HG03469 (cell line): Measurements from ENCODE around the gene CAD.
"Not testable (repeated sequence)": the region's sequence is repeated elsewhere in the genome, so short reads cannot be mapped to it uniquely, and the experiment has no call there.

Experiments used
- ATAC-seq: cut with Tn5 transposase; IDR thresholded peaks from one replicate; pipeline ENCODE4 v1.9.1; 2021; ENCODE audit warnings: mild to moderate bottlenecking, moderate library complexity, moderate number of reproducible peaks; ENCODE audit not compliant: unreplicated experiment

Gene CAD

GRCh38 chr2:27251766-27252165 is 34.6 kb downstream of the CAD start:
- ATAC-seq: no peak

DNA sequence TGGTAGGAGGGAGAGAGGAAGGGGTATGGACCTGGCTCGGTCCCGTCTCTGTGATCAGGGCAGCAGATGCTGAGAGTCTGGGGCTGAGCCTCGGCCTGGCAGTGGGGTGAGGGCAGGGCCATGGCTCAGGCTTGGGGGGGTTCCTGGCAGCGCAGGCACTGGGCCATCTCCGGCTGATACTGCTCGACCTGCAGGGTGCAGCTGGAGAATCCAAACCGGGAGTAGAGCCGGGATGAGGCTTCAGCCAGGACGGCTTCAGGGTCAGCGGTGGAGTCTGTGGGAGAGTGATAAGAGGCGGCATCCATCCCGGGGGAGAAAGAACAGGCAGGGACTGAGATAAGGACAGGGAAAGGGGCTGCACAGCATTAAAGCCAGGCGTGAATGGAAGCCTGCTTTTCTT is 38.0 kb downstream of the CAD start:
- no peak for ATAC-seq

DNA sequence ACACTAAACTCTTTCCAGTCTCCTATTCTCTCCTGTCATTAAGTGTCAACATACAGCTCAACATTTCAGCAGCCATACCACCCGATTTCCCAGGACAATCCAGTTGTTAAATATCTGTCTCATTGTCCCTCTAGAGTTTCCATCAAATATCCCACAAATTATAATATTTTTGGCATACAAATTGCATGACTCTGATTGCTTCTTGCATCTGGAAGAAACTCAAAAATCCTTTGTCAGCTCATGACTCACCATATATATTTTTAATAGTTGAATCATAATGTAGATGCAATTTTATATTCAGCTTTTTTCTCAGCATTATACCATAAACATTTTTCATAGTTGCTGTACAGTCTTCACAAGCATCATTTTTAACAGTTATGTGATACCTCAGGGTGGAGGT is 38.5 kb downstream of the CAD start:
- ATAC-seq: no peak

DNA sequence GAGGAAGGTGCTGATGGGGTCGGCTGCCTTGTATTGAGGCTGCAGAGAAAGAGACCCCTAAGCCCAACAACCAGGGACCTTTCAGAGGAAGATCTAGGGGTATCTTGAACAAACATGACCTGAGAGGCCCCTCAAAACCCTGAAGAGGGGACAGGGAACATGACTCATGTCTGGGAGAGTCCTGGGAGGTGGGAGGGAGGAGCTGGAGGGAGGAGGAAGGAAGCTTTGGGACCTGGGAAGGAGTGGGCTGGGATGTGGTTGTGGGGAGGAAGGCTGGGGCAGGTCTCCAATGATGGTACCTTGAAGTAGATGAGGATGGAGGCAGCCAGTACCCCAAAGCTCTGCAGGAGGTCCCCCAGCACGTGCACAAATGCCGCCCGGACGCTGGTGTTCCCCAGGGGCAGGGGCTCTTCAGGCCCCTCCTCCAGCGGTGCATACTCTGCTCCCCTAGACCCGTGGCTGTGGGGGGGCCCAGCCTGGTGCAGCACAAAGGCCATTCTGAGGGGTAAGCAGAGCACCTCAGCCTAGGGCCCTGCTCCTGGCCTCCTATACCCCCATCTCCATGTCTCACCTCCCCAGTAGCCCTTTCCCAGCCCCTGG is 39.8 kb downstream of the CAD start:
- ATAC-seq: no peak

DNA sequence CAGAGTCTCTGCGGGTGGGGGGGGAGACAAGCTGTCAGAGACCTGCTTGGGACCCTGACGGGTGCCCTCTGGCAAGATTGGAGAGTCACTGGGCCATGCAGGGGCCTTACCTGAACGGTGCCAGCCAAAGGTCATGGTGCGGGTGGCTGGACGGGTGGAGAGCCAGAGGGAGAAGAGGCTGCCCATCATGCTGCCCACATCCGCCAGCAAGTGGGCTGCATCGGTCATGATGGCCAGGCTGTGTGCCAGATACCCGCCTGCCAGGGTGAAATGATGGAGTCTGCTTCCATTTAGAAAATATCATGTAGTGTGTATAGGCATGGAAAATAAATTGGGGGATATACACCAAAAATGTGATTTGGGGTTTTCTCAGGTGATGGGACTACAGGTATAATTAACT is 40.9 kb downstream of the CAD start:
- no peak for ATAC-seq

DNA sequence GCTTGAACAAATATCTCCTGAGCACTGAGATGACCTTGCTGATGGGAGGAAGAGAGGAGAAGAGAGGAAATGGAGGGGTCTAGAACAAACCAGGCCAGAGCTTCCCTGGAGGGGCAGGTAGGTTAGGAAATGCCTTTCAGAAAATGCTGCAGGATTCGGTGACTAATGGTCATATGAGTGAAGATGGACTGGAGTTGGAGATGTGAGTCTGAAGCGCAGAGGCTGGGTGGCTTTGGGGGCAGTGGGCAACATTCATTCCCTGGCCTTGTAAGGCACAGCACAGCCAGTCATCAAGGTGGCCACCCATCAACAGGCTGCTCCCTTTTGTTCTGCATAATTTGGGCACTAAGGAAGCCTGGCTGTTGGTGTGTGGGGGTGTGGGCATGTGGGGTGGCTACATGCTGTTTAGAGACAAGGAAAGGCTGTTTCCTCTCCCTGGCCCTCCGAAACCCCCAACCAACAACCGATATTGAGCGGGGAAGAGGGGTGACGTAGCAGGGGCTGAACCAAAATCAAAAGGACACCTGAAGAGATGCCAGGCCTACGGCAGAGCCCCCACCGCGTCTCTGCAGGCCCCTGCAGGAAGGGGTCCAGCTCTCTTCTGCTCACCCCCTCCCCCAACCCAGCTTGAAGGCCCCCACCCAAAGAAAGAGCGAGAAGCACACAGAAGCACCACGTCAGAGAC is 44.2 kb downstream of the CAD start:
- ATAC-seq: no peak

DNA sequence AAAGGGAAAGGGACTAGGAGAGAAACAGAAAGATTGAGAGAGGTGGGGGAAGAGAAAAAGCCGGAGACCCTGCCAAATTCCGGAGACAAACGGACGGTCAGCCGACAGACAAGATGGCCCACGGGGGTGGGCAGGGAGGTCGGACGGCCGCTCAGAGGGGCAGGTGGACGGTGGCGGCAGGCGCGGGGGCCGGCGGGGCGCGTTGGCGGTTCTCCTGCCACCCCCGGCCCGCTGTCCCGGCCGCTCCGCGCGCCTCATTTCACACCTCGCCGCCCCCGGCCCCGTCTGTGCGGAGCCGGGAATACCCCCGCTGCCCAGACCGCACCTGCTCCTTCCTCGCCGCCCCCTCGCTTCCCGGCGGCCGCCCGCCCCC is 44.7 kb downstream of the CAD start:
- no peak for ATAC-seq

DNA sequence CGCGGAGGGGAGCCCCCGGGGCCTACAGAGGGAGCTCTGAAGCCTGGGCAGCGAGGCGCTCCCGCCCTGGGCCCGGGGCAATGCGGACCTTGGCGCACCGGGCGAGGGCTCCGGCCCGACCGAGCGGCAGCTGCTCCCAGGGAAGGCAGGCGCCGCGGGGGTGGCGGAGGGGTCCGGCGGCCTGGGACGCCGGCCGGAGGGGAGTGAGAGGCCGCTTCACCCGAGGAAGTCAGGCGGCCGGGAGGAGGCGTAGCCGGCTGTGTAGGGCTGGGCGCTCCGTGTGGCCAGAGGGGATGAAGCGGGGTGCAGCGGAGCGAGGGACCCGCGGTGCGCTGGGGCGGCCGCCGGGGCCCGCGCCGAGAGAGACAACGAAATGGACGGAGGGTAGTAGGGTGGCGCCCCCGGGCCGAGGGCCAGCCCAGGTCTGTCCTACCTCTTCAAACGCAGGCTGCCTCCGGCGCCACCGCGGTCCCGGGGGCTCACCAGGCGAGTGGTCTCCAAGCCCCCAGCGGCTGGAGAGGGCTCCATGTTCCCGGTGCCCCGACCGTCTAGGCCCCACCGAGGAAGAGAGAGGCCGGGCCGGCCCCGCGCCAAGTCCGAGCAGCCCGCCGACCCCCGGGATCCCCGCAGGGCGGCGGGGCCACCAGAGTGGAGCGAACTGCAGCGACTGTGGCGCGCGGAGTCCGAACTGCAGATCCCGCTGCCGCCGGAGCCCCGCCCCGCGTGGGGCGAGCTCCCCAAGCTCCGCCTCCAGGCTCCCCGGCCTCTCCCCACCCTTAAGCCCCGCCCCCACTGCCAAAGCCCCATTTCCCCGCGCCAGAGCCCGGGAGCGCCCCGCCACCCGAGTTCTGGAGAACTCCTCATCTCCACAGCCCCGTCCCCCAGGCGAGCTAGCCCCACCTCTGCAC is 45.5 kb downstream of the CAD start, which contains the start of gene SLC30A3:
Gene SLC30A3, minus strand, starts transcription at position 669 of the 908 bp plus-strand sequence. Its CDS starts 141 bp downstream, at position 528.
- ATAC-seq: no peak

DNA sequence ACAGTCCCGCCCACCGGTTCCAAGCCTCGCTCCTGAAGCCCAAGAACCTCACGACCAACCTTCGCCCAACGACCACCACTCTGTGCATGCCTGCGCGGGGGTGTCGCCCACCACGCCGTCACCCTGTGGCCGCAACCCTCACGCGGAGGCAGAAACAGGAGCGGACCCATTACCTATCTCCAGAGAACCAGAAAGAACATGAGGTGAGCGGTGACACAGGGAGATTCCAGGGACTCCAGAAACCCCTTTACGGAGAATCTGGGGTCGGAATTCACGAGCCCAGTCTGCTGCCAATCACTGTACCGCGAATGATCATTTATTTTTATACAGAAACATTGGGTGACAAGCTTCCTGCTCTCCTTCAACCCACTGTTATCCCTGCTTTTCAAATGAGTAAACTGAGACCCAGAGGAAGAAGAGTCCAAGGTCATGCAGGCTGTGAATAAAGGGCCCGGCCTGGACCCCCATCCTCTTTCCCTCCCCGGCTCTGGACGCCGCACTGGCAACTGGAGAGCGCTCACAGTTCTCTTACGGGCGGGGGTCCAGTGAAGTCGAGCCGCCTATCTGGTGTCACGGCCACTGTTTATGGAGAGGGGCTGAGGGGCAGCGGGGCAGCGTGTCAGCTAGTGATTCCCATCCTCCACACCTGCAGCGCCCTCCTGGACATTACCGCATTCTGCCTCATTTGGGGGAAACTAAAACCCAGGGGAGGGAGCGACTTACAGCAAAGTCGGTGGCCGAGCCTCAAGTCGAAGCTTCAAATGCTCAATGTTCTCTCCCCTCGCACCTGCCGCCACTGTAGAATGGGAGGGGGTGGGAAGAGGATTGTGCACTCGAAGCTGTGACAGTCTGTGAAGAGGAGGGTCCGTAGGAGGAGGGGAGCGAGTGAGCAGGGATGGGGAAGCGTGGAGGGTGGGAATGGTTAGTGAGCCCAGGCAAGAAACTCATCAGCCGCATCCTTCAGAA is 46.4 kb downstream of the CAD start:
- no peak for ATAC-seq

DNA sequence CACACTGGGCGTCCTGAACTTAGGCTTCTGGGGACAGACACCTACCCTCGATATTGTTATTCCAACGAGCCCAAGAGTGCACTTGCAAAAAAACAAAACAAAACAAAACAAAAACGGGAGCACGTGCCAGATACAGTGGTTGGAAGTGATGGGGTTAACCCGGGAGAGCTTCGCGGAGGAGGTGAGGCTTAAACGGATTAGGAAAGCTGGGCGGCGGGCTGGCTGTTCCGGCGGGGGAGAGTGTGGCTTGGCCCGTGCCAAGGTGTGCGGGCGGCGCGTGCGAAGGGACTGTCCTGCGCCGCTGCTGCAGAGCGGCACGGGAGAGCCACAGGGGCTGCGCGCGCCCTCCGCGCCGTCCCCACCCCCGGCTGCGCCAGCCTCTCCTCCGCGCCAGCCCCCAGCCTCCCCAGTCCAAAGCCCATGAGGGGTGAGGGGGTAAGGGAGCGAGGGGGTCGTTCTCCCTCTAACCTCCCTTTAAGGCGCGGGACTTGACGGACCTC is 47.1 kb downstream of the CAD start:
- ATAC-seq: no peak

GRCh38 chr2:27264753-27265535 is 47.8 kb downstream of the CAD start:
- ATAC-seq: no peak

DNA sequence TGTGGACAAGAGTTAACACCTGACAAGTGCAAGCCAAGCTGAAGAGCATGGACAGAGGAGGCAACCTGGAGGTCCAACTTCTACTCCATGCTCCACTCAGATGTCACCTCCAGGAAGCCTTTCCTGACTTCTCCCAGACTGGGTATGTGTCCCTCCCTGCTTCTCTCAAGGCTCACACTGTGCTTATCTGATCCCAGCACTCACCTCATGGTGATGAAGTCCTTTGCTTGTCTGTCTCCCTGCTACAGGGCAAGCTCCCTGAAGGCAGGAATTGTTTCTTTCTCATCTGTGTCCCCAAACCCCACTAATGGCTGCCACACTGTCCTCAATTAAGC is 48.3 kb downstream of the CAD start:
- ATAC-seq: no peak

DNA sequence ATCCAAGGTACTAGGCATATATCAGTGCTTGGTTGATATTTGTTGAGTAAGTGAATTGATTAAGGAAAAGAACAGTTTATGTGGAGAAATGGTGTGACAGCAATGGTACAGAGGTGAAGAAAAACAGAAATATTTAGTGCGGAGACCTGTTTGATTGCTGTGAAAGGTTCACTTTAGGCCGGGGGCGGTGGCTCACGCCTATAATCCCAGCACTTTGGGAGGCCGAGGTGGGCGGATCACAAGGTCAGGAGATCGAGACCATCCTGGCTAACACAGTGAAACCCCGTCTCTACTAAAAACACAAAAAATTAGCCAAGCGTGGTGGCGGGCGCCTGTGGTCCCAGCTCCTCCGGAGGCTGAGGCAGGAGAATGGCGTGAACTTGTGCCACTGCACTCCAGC is 51.1 kb downstream of the CAD start:
- ATAC-seq: not testable (repeated sequence)

DNA sequence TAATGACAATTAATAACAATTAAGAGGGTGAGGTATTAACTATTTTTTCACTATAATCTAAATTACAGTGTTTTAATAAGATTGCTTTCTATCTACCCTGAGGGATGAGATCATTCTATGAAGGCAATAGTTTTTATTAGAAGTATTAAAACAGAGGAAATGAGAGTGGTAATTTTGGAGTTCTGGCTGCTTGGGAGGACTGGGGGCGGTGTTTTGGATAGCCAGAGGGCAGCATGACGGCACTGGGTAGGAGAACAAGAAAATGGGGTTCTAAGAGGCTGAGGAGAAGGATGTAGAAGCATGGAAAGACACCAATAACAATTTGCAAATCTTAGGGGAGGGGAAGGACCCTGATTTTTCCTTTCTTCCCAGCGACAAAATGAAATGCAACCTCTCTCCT is 53.0 kb downstream of the CAD start:
- no peak for ATAC-seq

DNA sequence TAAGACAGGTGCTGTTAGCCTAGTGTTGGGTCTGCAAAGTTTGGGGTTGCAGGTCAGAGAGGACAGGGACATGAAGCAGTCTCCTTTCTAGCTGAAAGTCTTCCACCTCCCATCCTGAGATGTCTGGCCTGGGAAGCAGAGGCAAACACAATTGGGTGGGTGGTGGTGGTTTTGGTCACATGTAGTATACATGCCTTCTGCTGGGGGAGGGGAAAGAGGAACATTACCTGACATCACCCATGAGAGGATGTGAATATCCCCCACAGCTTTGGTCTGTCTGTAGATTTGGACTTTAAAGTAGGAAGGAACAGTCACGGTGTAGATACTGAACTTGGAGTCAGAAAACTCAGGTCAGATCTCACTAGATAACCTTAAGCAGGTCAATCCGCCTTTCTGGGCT is 53.5 kb downstream of the CAD start:
- ATAC-seq: no peak

- ATAC-seq: no peak
Observed at GRCh38 chr2:27271631-27272340, 54.6 kb downstream of the CAD start.

- not testable (repeated sequence) for ATAC-seq
Observed at GRCh38 chr2:27272537-27273522, 55.7 kb downstream of the CAD start.
